GM04503 (cell line): ENCODE results near the gene ITGB1.

ENCODE experiments used
- DNase-seq: peaks from one replicate; pipeline ENCODE4 v3.0.0-alpha.2; 2012; ENCODE audit warnings: low read depth

ITGB1 gene

DNA sequence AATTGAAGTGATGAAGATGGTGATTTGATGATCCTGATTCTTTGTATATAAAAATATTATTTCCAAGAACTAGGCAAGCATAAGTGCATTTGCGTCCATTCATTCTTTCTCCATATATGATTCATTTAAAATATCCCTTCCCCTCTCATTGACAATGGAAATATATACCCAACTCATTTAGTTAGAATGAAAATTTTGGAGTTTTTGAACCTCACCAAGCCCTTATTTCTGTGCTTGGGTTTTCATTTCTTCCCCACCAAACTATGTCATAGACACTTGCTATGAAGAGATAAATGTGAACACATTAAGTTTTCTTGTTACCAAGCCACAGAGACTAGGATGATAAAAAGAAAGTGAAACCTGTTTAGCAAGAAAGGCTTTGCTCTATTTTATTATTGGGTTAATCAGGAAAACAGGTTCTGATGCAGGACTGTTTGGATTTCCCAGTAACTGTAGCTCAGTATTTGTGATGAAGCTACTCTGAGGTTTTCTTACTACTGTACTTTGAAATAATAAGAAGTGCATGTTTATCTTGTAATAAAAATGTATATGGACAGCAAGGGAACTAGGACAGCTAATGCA is 68.3 kb downstream of the ITGB1 start:
- DNase-seq: no peak

DNA sequence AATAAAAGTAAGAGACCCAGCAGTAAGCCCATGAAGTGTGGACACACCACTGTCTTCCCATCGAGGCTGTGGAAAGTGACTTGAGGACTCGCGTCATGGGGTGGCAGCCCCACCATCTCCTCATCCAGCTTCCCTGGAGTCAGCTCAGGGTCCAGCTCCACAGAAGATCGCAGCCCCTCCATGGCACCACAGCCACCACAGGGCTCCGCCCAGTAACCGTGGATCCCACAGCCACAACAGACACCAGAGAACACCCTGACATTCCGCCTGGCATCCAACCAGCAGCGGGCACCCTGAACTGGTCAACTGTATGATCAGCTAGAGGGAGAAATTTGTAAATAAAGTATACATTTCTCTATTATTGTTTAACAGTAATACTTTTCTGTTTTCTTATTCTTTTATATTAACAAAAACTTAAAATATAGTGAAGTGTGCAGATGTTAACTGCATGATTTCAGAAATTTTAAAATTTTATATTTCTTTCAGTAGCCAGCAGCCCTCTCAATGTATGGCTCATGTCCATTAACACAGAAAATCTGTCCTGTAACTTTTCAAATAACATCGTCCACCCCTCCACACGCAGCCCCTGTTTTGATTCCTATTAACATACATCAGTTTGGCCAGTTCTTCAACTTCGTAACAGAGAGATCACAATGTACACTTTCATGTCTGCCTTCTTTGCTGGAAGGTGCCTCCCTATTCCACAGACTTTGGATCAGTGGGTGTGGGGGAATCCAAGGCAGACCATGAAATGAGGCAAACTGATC is 69.7 kb downstream of the ITGB1 start:
- DNase-seq: no peak

DNA sequence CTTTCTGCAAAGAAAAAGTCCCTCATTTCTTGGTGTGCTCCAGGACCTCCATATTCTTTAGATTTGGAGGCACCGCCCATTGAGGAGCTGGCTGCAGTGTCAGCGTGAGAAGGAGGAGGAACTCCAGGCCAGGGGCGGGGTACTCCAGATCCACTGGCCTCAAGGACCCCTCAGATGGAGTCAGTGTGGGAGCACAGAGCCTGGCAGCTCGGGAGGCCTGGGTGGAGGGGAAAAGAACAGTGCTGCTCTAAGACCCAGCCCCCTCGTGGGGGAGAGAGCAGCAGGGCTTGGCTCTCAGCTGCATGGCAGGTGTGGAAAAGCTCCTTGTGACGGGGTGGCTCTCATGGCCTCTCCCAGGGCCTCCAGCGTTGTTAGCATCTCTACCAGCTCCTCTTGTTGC is 70.5 kb downstream of the ITGB1 start:
- no peak for DNase-seq

DNA sequence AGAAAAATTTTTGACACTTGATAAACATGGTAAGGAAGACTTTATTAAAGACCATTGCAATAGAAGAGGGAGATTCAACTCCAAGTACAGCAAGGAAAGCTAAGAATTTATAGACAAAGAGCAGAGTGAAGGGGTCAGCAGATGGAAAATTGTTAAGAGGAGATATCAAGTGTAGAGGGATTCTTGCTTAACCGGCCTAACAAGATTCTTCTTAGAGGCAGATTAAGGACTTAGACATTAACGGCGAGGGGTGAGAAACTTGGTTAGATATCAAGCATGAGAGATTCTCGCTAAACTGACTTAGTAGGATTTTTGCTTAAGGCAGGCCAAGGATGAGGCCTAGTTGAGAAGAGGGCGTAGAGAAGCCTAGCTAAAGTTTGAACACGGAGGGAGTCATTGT is 76.0 kb downstream of the ITGB1 start:
- DNase-seq: no peak

DNA sequence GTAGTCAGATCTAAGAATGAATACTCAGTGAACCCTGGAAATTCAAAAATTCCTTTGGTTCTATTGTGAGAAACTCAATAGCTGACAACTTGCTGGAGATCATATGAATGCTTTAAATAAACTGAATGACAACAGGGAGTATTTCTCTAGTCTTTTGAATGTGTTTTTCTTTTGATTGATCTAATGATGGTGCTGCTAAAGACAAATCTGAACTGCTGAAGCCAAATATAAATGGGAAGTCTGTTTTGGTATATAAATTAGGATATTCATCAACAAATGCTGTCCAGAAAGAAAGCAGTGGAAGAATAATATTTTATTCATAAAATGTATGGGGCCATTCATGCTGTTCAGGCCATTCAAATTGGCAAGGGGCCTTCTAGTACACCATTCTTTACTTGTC is 79.4 kb downstream of the ITGB1 start:
- DNase-seq: no peak

DNA sequence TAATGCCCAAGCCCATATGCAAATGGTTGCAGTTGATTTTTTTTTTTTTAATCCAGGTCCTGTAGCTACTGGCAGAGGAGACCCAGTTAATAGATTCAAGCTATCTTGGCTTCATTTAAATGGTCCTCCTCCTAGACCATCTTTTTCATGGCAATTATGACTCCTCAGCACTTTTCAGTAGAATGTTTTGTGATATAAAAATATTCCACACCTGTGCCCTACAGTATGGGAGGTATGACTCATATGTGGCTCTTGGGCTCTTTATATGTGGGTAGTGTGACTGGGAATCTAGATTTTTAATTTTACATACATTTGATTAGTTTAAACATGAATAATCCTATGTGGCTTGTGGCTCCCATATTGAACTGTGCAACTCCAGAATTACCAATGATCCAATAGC is 80.1 kb downstream of the ITGB1 start:
- no peak for DNase-seq

DNA sequence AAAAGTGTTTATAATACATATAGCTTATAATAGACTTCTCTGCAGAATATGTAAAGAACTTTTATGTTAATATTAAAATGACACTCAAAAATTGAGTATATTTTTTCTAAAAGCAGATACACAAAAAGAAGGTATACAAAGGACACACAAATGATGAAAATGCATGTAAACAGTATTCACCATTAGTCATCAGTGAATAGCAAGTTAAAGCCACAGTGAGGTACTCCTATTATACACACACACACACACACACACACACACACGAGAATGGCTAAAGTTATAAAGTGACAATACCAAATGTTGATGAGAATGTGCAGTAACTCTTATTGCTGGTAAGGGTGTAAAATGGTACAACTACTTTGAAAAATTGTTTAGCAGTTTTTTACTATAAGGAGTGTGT is 92.9 kb downstream of the ITGB1 start:
- no peak for DNase-seq

DNA sequence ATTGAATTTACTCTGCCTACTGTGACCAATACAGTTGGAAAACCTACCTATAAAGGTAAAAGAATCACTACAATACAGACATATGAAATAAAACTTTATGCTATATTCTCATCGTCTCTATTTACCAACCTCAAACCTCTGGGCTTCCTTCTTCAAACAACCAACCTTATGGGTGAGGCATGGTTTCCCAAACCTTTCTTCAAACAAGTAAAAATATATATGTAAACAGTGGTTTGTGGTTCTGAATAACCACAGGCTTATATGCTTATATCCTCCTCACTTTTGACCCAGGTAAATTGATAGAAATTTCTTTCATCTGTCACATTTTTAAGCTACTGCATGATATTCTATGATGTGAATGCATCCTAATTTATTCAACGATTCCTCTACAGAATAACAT is 103.6 kb downstream of the ITGB1 start:
- DNase-seq: no peak

DNA sequence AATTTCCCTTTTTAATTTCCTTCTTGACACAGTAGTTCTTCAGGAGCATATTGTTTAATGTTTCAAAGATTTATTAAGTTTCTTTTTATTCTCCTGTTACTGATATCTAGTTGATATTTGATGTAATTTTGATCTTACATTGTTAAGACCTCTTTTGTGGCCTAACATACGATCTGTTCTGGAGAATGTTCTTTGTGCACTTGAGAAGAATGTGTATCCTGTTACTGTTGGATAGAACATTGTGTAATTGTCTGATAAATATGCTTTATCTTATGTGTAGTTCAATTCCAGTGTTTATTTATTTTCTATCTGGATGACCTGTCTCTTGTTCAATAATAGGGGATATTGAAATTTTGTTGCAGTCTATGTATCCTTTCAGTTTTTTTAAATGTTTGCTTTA is 106.7 kb downstream of the ITGB1 start:
- DNase-seq: no peak
